ENCODE measurements around the gene CDH4. TPM values are rescaled to one million over a fixed set of nuclear protein-coding genes. Genes with fewer than 3 reads are reported as not detected.

CDH4 gene
- polyA plus RNA-seq, 2 donors: 0.02 to 0.05 TPM

GRCh38 chr20:61737346-61737745 lies 485.3 kb downstream of the CDH4 start:
- Histone ChIP-seq H3K9me3 (ENCODE audit: control insufficient read depth in 2 of 2, insufficient read depth in 1 of 2, low read depth in 1 of 2, low read length in 1 of 2) (no peaks in the 10 kb centered on the region), H3K27me3 (ENCODE audit: control insufficient read depth in 1 of 2, insufficient read depth in 2 of 2, low read length in 2 of 2) (no peaks in the 10 kb centered on the region), H3K36me3 (ENCODE audit: control insufficient read depth in 2 of 2, insufficient read depth in 2 of 2, low read length in 1 of 2) (no peaks in the 10 kb centered on the region), H3K4me3 (ENCODE audit: low read depth in 1 of 2, low read length in 2 of 2) (no peak overlapping the region), H3K4me1 (ENCODE audit: control insufficient read depth in 2 of 2, insufficient read depth in 2 of 2, low read length in 1 of 2) (no peaks in the 10 kb centered on the region), H3K27ac (ENCODE audit: low read depth in 2 of 2, low read length in 1 of 2) (no peak overlapping the region)
- WGBS, 2 donors: 82 to 87% methylated on average over 8 of the region's 8 CpGs

DNA sequence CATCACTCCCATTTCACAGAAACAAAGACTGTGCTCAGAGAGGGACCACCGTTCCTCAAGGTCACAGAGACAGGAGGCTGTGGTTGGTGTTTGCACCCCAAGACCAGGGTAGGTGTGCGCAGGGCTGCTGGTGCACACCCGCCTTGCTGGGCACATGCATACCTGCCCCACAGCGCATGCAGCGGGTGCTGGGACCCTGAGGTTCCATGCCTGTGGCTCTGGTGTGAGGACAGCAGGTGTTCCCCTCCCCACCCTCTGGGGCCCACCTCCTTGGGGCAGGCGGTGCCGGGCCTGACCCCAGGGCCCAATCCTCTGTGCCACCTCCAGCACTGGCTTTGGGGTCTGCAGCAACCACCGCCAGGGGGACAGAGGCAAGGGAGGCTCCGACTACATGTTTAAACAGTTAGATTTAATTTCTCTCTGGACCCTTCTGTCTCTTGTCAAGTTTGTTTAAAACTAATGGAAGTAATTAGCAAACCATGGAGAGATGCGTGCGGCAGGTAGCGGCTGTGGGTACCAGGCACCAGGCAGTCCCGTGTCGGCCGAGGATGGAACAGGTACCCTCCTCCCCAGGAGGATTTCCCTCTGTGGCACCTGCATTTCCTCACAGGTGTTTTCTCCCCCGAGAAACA lies 485.9 kb downstream of the CDH4 start:
- Histone ChIP-seq H3K36me3 (ENCODE audit: control insufficient read depth in 2 of 2, insufficient read depth in 2 of 2, low read length in 1 of 2) (no peaks in the 10 kb centered on the region), H3K9me3 (ENCODE audit: control insufficient read depth in 2 of 2, insufficient read depth in 1 of 2, low read depth in 1 of 2, low read length in 1 of 2) (no peaks in the 10 kb centered on the region), H3K27me3 (ENCODE audit: control insufficient read depth in 1 of 2, insufficient read depth in 2 of 2, low read length in 2 of 2) (no peaks in the 10 kb centered on the region), H3K4me1 (ENCODE audit: control insufficient read depth in 2 of 2, insufficient read depth in 2 of 2, low read length in 1 of 2) (no peaks in the 10 kb centered on the region), H3K27ac (ENCODE audit: low read depth in 2 of 2, low read length in 1 of 2) (no peak overlapping the region), H3K4me3 (ENCODE audit: low read depth in 1 of 2, low read length in 2 of 2) (no peak overlapping the region)
- WGBS, 2 donors: 86 to 89% methylated on average over 16 of the region's 16 CpGs

GRCh38 chr20:61738601-61739069 lies 486.6 kb downstream of the CDH4 start:
- Histone ChIP-seq H3K4me1 (ENCODE audit: control insufficient read depth in 2 of 2, insufficient read depth in 2 of 2, low read length in 1 of 2) (no peaks in the 10 kb centered on the region), H3K27me3 (ENCODE audit: control insufficient read depth in 1 of 2, insufficient read depth in 2 of 2, low read length in 2 of 2) (no peaks in the 10 kb centered on the region), H3K36me3 (ENCODE audit: control insufficient read depth in 2 of 2, insufficient read depth in 2 of 2, low read length in 1 of 2) (no peaks in the 10 kb centered on the region), H3K9me3 (ENCODE audit: control insufficient read depth in 2 of 2, insufficient read depth in 1 of 2, low read depth in 1 of 2, low read length in 1 of 2) (no peaks in the 10 kb centered on the region), H3K27ac (ENCODE audit: low read depth in 2 of 2, low read length in 1 of 2) (no peak overlapping the region), H3K4me3 (ENCODE audit: low read depth in 1 of 2, low read length in 2 of 2) (no peak overlapping the region)
- WGBS, 2 donors: 79 to 81% methylated on average over 23 of the region's 23 CpGs

DNA sequence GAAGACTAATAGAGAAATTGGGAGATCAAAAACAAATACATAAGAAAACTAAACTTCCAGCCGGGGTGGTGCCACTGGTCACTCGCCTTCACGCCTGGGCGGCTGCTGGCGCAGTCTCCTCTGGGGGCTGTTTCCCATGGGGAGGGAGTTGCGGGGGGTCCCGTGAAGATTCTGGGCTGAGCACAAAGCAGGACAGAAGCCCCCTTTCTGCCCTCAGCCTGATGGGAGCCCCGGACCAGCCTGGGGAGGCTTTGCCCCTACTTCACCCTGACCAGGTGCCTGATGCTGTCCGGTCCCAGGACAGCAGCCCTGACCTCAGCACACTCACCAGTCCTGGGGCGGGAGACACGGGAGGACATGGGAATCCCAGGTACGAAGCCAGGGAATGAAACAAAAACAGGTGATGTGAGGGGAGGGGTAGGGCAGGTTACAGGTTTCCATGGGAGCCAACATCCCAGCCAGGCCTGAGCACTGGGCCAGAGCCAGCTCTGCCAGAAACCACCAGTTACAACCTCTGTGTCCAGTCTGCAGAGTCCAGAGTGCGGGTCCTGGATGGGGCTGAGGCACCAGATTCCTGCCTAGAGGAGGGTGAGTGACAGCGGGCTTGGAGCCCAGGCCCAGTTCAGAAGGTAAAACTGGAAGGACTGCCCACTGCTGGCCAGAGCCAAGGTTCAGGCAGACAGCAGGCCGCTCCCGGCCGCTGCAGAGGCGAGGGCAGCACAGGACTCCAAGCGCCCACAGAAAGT lies 487.2 kb downstream of the CDH4 start:
- H3K36me3 ChIP-seq (ENCODE audit: control insufficient read depth in 2 of 2, insufficient read depth in 2 of 2, low read length in 1 of 2): no peaks in the 10 kb centered on the region
- no peaks in the 10 kb centered on the region for H3K27me3 ChIP-seq (ENCODE audit: control insufficient read depth in 1 of 2, insufficient read depth in 2 of 2, low read length in 2 of 2)
- H3K4me1 ChIP-seq (ENCODE audit: control insufficient read depth in 2 of 2, insufficient read depth in 2 of 2, low read length in 1 of 2): no peaks in the 10 kb centered on the region
- H3K27ac ChIP-seq (ENCODE audit: low read depth in 2 of 2, low read length in 1 of 2): no peak overlapping the region
- 86 to 89% methylated on average over 19 of the region's 19 CpGs for WGBS, 2 donors
- no peak overlapping the region for H3K4me3 ChIP-seq (ENCODE audit: low read depth in 1 of 2, low read length in 2 of 2)
- H3K9me3 ChIP-seq (ENCODE audit: control insufficient read depth in 2 of 2, insufficient read depth in 1 of 2, low read depth in 1 of 2, low read length in 1 of 2): no peaks in the 10 kb centered on the region

- Histone ChIP-seq H3K4me1 (ENCODE audit: control insufficient read depth in 2 of 2, insufficient read depth in 2 of 2, low read length in 1 of 2) (no peaks in the 10 kb centered on the region), H3K9me3 (ENCODE audit: control insufficient read depth in 2 of 2, insufficient read depth in 1 of 2, low read depth in 1 of 2, low read length in 1 of 2) (no peaks in the 10 kb centered on the region), H3K27ac (ENCODE audit: low read depth in 2 of 2, low read length in 1 of 2) (no peak overlapping the region), H3K36me3 (ENCODE audit: control insufficient read depth in 2 of 2, insufficient read depth in 2 of 2, low read length in 1 of 2) (no peaks in the 10 kb centered on the region), H3K4me3 (ENCODE audit: low read depth in 1 of 2, low read length in 2 of 2) (no peak overlapping the region), H3K27me3 (ENCODE audit: control insufficient read depth in 1 of 2, insufficient read depth in 2 of 2, low read length in 2 of 2) (no peaks in the 10 kb centered on the region)
- WGBS, 2 donors: 88 to 92% methylated on average over 8 of the region's 8 CpGs
These were observed 487.7 kb downstream of the CDH4 start for GRCh38 chr20:61739832-61740118.

DNA sequence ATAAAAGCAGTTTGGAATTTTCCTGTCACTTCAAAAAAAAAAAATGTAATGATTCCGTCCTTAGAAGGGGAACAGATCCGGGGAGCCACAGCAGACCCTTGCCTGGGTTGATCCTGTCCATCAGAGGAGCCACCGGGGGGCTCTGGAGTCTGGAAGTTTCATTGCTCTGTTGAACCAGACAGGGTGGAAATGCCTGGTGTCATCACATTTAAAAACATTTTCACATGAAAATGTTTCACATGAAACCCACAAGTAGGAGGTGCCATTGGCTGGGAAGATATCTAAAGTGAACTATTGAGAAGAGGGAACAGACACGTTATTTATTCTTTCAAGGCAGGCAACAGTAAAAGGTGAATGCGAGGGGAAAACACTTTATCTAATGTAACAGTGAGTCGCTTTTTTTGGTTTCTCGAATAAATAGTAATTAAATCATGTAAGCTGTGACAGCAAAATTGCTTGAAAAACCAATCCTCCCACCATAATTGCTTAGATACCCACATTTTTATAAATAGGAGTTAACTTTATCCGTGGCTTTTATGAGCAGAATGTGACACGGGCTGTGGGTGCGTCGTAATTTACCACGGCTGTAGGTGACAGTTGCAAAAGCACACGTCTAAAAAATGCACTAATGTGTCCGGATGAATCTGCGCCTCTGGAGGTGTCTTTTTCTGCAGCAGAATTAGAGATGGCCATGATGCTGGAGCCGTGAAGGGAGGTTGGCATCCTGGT lies 490.2 kb downstream of the CDH4 start:
- no peak overlapping the region for H3K4me3 ChIP-seq (ENCODE audit: low read depth in 1 of 2, low read length in 2 of 2)

GRCh38 chr20:61743606-61744005 lies 491.5 kb downstream of the CDH4 start:
- no peak overlapping the region for H3K4me3 ChIP-seq (ENCODE audit: low read depth in 1 of 2, low read length in 2 of 2)
- no peak overlapping the region for H3K27ac ChIP-seq (ENCODE audit: low read depth in 2 of 2, low read length in 1 of 2)
- 87 to 91% methylated on average over 16 of the region's 16 CpGs for WGBS, 2 donors

More for the DNA sequence above, 490.2 kb downstream of the CDH4 start:
- Histone ChIP-seq H3K27ac (ENCODE audit: low read depth in 2 of 2, low read length in 1 of 2) (no peak overlapping the region), H3K36me3 (ENCODE audit: control insufficient read depth in 2 of 2, insufficient read depth in 2 of 2, low read length in 1 of 2) (no peaks in the 10 kb centered on the region), H3K9me3 (ENCODE audit: control insufficient read depth in 2 of 2, insufficient read depth in 1 of 2, low read depth in 1 of 2, low read length in 1 of 2) (peaks cover 0 to 4% of the 10 kb centered on the region in 2 donors), H3K4me1 (ENCODE audit: control insufficient read depth in 2 of 2, insufficient read depth in 2 of 2, low read length in 1 of 2) (no peaks in the 10 kb centered on the region), H3K27me3 (ENCODE audit: control insufficient read depth in 1 of 2, insufficient read depth in 2 of 2, low read length in 2 of 2) (no peaks in the 10 kb centered on the region)
- 76 to 78% methylated on average over 16 of the region's 16 CpGs for WGBS, 2 donors

GRCh38 chr20:61744691-61745396 lies 492.8 kb downstream of the CDH4 start:
- no peaks in the 10 kb centered on the region for H3K36me3 ChIP-seq (ENCODE audit: control insufficient read depth in 2 of 2, insufficient read depth in 2 of 2, low read length in 1 of 2)
- H3K27me3 ChIP-seq (ENCODE audit: control insufficient read depth in 1 of 2, insufficient read depth in 2 of 2, low read length in 2 of 2): no peaks in the 10 kb centered on the region
- H3K27ac ChIP-seq (ENCODE audit: low read depth in 2 of 2, low read length in 1 of 2): no peak overlapping the region
- no peaks in the 10 kb centered on the region for H3K4me1 ChIP-seq (ENCODE audit: control insufficient read depth in 2 of 2, insufficient read depth in 2 of 2, low read length in 1 of 2)
- WGBS, 2 donors: 79 to 80% methylated on average over 18 of the region's 18 CpGs
- no peak overlapping the region for H3K4me3 ChIP-seq (ENCODE audit: low read depth in 1 of 2, low read length in 2 of 2)
- peaks cover 0 to 4% of the 10 kb centered on the region in 2 donors for H3K9me3 ChIP-seq (ENCODE audit: control insufficient read depth in 2 of 2, insufficient read depth in 1 of 2, low read depth in 1 of 2, low read length in 1 of 2)

More at GRCh38 chr20:61743606-61744005, 491.5 kb downstream of the CDH4 start:
- H3K36me3 ChIP-seq (ENCODE audit: control insufficient read depth in 2 of 2, insufficient read depth in 2 of 2, low read length in 1 of 2): no peaks in the 10 kb centered on the region
- H3K4me1 ChIP-seq (ENCODE audit: control insufficient read depth in 2 of 2, insufficient read depth in 2 of 2, low read length in 1 of 2): no peaks in the 10 kb centered on the region
- H3K27me3 ChIP-seq (ENCODE audit: control insufficient read depth in 1 of 2, insufficient read depth in 2 of 2, low read length in 2 of 2): no peaks in the 10 kb centered on the region
- H3K9me3 ChIP-seq (ENCODE audit: control insufficient read depth in 2 of 2, insufficient read depth in 1 of 2, low read depth in 1 of 2, low read length in 1 of 2): peaks cover 0 to 4% of the 10 kb centered on the region in 2 donors

GRCh38 chr20:61745397-61746146 lies 493.5 kb downstream of the CDH4 start:
- Histone ChIP-seq H3K36me3 (ENCODE audit: control insufficient read depth in 2 of 2, insufficient read depth in 2 of 2, low read length in 1 of 2) (no peaks in the 10 kb centered on the region), H3K27me3 (ENCODE audit: control insufficient read depth in 1 of 2, insufficient read depth in 2 of 2, low read length in 2 of 2) (no peaks in the 10 kb centered on the region), H3K9me3 (ENCODE audit: control insufficient read depth in 2 of 2, insufficient read depth in 1 of 2, low read depth in 1 of 2, low read length in 1 of 2) (peaks cover 0 to 4% of the 10 kb centered on the region in 2 donors), H3K4me1 (ENCODE audit: control insufficient read depth in 2 of 2, insufficient read depth in 2 of 2, low read length in 1 of 2) (no peaks in the 10 kb centered on the region), H3K4me3 (ENCODE audit: low read depth in 1 of 2, low read length in 2 of 2) (no peak overlapping the region), H3K27ac (ENCODE audit: low read depth in 2 of 2, low read length in 1 of 2) (no peak overlapping the region)
- whole genome bisulfite sequencing, 2 donors: 85 to 88% methylated on average over 20 of the region's 20 CpGs
